Activated naive CD4-positive, alpha-beta T cell treated with anti-CD3 and anti-CD28 coated beads, Interleukin-2, amount 10 ng/mL, durations not matched to agents 5 hours and 36 hours (primary cell): ENCODE data around the gene GAD1. TPM values are rescaled to one million over a fixed set of nuclear protein-coding genes. Genes with fewer than 3 reads are reported as not detected.

ENCODE experiments used
- total RNA-seq, 2 experiments: library from RNA; stranded (reverse); gene quantifications; one replicate each; pipeline ENCODE4 v1.2.3, GENCODE V29; 2021

Gene GAD1
- total RNA-seq, result under 1 TPM; 0.38 to 0.48 TPM

GRCh38 chr2:170816504-170817092 is at the start of gene GAD1:
Gene GAD1, plus strand, starts transcription at chr2:170816887. Its CDS starts 1,705 bp downstream, at chr2:170818592.

DNA sequence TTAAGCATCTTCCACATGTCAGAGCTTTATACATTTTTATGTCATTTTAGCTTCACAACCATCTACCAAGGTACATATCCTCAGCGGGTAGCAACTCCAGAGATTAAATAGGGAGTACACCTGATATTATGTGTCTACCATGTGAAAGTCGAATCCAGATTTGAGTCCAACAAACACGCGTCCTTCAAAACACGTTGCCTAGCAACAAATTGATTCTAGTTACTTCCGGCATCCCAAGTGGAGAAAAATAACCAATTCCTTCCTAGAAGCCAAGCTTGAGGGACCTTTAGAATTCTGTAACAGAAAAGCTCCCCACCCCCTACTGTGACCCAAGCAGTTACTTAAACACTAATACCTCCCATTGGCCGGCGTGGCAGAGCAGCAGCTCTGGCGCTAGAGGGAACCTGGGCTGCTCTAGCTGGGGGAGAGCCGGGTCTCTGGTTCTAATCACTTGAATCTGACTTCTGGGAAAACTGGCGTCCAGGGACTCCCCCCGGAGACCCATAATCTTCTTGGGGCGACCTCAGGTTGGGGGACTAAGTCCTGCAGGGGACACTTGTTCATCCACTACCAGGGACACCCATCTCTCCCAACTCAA is 46.6 kb upstream of the GAD1 start, which contains the start of gene ERICH2:
TSS of gene ERICH2 (plus strand) at position 371 of the 598 bp plus-strand sequence. CDS start 304 bp downstream, outside the sequence.

Other genes starting within 250 kb of the GAD1 start
- not detected for gene SP5, start 101.5 kb upstream of the GAD1 start, total RNA-seq
- not detected for gene ERICH2, start 46.5 kb upstream of the GAD1 start, total RNA-seq
- 10 to 100 TPM; 68.5 to 71.1 TPM for gene GORASP2, start 112.4 kb downstream of the GAD1 start, total RNA-seq